Purkinje cell (primary cell): ENCODE data around the gene PGAP2. TPM values are rescaled to one million over a fixed set of nuclear protein-coding genes. Genes with fewer than 3 reads are reported as not detected.

ENCODE experiments used
- polyA plus RNA-seq: library from polyadenylated mRNA; unstranded; fragments of >200 nt; fragmentation: Nextera tagmentation; gene quantifications from 2 replicates; pipeline ENCODE4 v1.2.1, GENCODE V29; 2014

PGAP2 gene
- 8.7 and 10.8 TPM in 2 replicates for polyA plus RNA-seq

GRCh38 chr11:3807909-3808860 is at the start of gene PGAP2:
TSS of gene PGAP2 (plus strand) at chr11:3808560. CDS start at chr11:3811260, 2,700 bp downstream.

GRCh38 chr11:3797329-3798090 is 10.8 kb upstream of the PGAP2 start, which contains the start of gene NUP98:
TSS of gene NUP98 (minus strand) at chr11:3797554. CDS start at chr11:3782117, 15,437 bp downstream.

GRCh38 chr11:3840870-3841425 is 32.6 kb downstream of the PGAP2 start, which contains the start of gene RHOG:
TSS of gene RHOG (minus strand) at chr11:3840959. CDS start at chr11:3828138, 12,821 bp downstream.

GRCh38 chr11:3854977-3855807 is 46.8 kb downstream of the PGAP2 start, which contains the start of gene STIM1:
TSS of gene STIM1 (plus strand) at chr11:3855664. CDS start at chr11:3856271, 607 bp downstream.

Other genes with a start within 250 kb of the PGAP2 start
- not detected in 2 replicates for gene ART5, start 166.6 kb upstream of the PGAP2 start, polyA plus RNA-seq
- gene ART1, start 163.4 kb upstream of the PGAP2 start, polyA plus RNA-seq: not detected in 2 replicates
- not detected in 2 replicates for gene CHRNA10, start 137.2 kb upstream of the PGAP2 start, polyA plus RNA-seq
- 4.9 and 8.1 TPM in 2 replicates for gene NUP98, start 11.0 kb upstream of the PGAP2 start, polyA plus RNA-seq
- gene RHOG, start 32.4 kb downstream of the PGAP2 start, polyA plus RNA-seq: 2.5 TPM in 1 of 2 replicates, not detected in the other
- 20.5 and 27.0 TPM in 2 replicates for gene STIM1, start 47.1 kb downstream of the PGAP2 start, polyA plus RNA-seq